ENCODE data around the gene ARSK. TPM values are rescaled to one million over a fixed set of nuclear protein-coding genes. Genes with fewer than 3 reads are reported as not detected.

ARSK gene
- total RNA-seq, 1 donor from 2014 or later = 10.7 TPM

GRCh38 chr5:95557841-95558240 is 2.9 kb downstream of the ARSK start:
- no peaks in the 10 kb centered on the region for H3K9me3 Mint-ChIP-seq (ENCODE audit: unreplicated experiment)
- H3K27ac Mint-ChIP-seq (ENCODE audit: unreplicated experiment) = no peak overlapping the region
- no peaks in the 10 kb centered on the region for H3K27me3 Mint-ChIP-seq (ENCODE audit: unreplicated experiment)
- H3K4me3 Mint-ChIP-seq (ENCODE audit: unreplicated experiment) = no peak overlapping the region
- no peak for DNase-seq (ENCODE audit: extremely low spot score, unreplicated experiment)
- TF ChIP-seq CTCF (IDR thresholded peaks at IDR 0.05) = no peak
- peaks cover 24% of the 10 kb centered on the region for H3K4me1 Mint-ChIP-seq (ENCODE audit: unreplicated experiment)
- peaks cover 1% of the 10 kb centered on the region for H3K36me3 Mint-ChIP-seq (ENCODE audit: unreplicated experiment)

GRCh38 chr5:95562282-95562681 is 7.4 kb downstream of the ARSK start:
- H3K4me3 Mint-ChIP-seq (ENCODE audit: unreplicated experiment) = no peak overlapping the region
- H3K4me1 Mint-ChIP-seq (ENCODE audit: unreplicated experiment) = peaks cover 10% of the 10 kb centered on the region
- peaks cover 7% of the 10 kb centered on the region for H3K36me3 Mint-ChIP-seq (ENCODE audit: unreplicated experiment)
- H3K27ac Mint-ChIP-seq (ENCODE audit: unreplicated experiment) = no peak overlapping the region
- no peaks in the 10 kb centered on the region for H3K9me3 Mint-ChIP-seq (ENCODE audit: unreplicated experiment)
- no peaks in the 10 kb centered on the region for H3K27me3 Mint-ChIP-seq (ENCODE audit: unreplicated experiment)
- TF ChIP-seq CTCF (IDR thresholded peaks at IDR 0.05) = no peak
- DNase-seq (ENCODE audit: extremely low spot score, unreplicated experiment) = no peak

GRCh38 chr5:95563367-95563766 is 8.5 kb downstream of the ARSK start:
- Mint-ChIP-seq H3K9me3 (ENCODE audit: unreplicated experiment) (no peaks in the 10 kb centered on the region), H3K4me3 (ENCODE audit: unreplicated experiment) (no peak overlapping the region), H3K27ac (ENCODE audit: unreplicated experiment) (no peak overlapping the region), H3K4me1 (ENCODE audit: unreplicated experiment) (peaks cover 9% of the 10 kb centered on the region), H3K36me3 (ENCODE audit: unreplicated experiment) (peaks cover 13% of the 10 kb centered on the region), H3K27me3 (ENCODE audit: unreplicated experiment) (no peaks in the 10 kb centered on the region)
- no peak for TF ChIP-seq CTCF (IDR thresholded peaks at IDR 0.05)
- no peak for DNase-seq (ENCODE audit: extremely low spot score, unreplicated experiment)

GRCh38 chr5:95564450-95564849 is 9.5 kb downstream of the ARSK start:
- Mint-ChIP-seq H3K27ac (ENCODE audit: unreplicated experiment) (no peak overlapping the region), H3K4me3 (ENCODE audit: unreplicated experiment) (no peak overlapping the region), H3K27me3 (ENCODE audit: unreplicated experiment) (no peaks in the 10 kb centered on the region), H3K4me1 (ENCODE audit: unreplicated experiment) (peaks cover 9% of the 10 kb centered on the region), H3K9me3 (ENCODE audit: unreplicated experiment) (no peaks in the 10 kb centered on the region), H3K36me3 (ENCODE audit: unreplicated experiment) (peaks cover 13% of the 10 kb centered on the region)
- TF ChIP-seq CTCF (IDR thresholded peaks at IDR 0.05) = no peak
- no peak for DNase-seq (ENCODE audit: extremely low spot score, unreplicated experiment)

- Mint-ChIP-seq H3K4me1 (ENCODE audit: unreplicated experiment) (peaks cover 9% of the 10 kb centered on the region), H3K4me3 (ENCODE audit: unreplicated experiment) (no peak overlapping the region), H3K27me3 (ENCODE audit: unreplicated experiment) (no peaks in the 10 kb centered on the region), H3K27ac (ENCODE audit: unreplicated experiment) (no peak overlapping the region), H3K9me3 (ENCODE audit: unreplicated experiment) (no peaks in the 10 kb centered on the region), H3K36me3 (ENCODE audit: unreplicated experiment) (peaks cover 16% of the 10 kb centered on the region)
- no peak for TF ChIP-seq CTCF (IDR thresholded peaks at IDR 0.05)
- DNase-seq (ENCODE audit: extremely low spot score, unreplicated experiment) = no peak
Observed at GRCh38 chr5:95565280-95565920, 10.5 kb downstream of the ARSK start.

Data from osteocyte (in vitro differentiated cells).